BLaER1 treated with 17β-estradiol and CSF1 and Interleukin-3, amounts not matched to agents 10 nM and 100 nM (cell line): ENCODE results near the gene PAK6.
A peak's percentile ranks its signal among the peaks of the same experiment; 100 is the strongest.

Experiments
- H3K27ac ChIP-seq, 11 experiments: shearing (Covaris generic); formaldehyde crosslinking; 2 replicates each; pipeline ENCODE4 v1.8.1; 2022
- H3K27me3 ChIP-seq, 11 experiments: shearing (Covaris generic); formaldehyde crosslinking; 2 replicates each; pipeline ENCODE4 v1.8.1; 2022
- H3K36me3 ChIP-seq, 11 experiments: shearing (Covaris generic); formaldehyde crosslinking; 2 replicates each; pipeline ENCODE4 v1.8.1; 2022
- H3K4me1 ChIP-seq, 10 experiments: shearing (Covaris generic); formaldehyde crosslinking; 2 replicates each; pipeline ENCODE4 v1.8.1; 2022
- H3K4me2 ChIP-seq, 11 experiments: shearing (Covaris generic); formaldehyde crosslinking; 2 replicates each; pipeline ENCODE4 v1.8.1; 2022
- H3K4me3 ChIP-seq, 10 experiments: shearing (Covaris generic); formaldehyde crosslinking; 2 replicates each; pipeline ENCODE4 v1.8.1; 2022
- H3K9ac ChIP-seq, 11 experiments: shearing (Covaris generic); formaldehyde crosslinking; 2 replicates each; pipeline ENCODE4 v1.8.1; 2022
- H3K9me3 ChIP-seq, 11 experiments: shearing (Covaris generic); formaldehyde crosslinking; replicated peaks in 1 of 11; 2 replicates each; pipeline ENCODE4 v1.8.1; 2022
- H4K20me1 ChIP-seq, 11 experiments: shearing (Covaris generic); formaldehyde crosslinking; 2 replicates each; pipeline ENCODE4 v1.8.1; 2022
- Cebpa-rat ChIP-seq, 11 experiments: shearing (Covaris generic); IDR thresholded peaks; 2 replicates each; pipeline ENCODE4 v1.8.1; 2022

The PAK6 gene

GRCh38 chr15:40323953-40324937, 85.4 kb downstream of the PAK6 start:
- peak overlapping the region; percentile 95 to 100 (median 98) for H3K4me2 ChIP-seq
- H3K27ac ChIP-seq: peak overlapping the region; percentile 59 to 87 (median 69)
- H3K9ac ChIP-seq: peak overlapping the region; percentile 74 to 98 (median 85)
- no peak for TF ChIP-seq Cebpa-rat (IDR thresholded peaks at IDR 0.05)
- H3K4me3 ChIP-seq: peak overlapping the region; percentile 78 to 98 (median 90)
- peaks cover 48 to 63% (median 55%) of the 10 kb centered on the region in 10 experiments for H3K4me1 ChIP-seq
- peaks cover 0 to 45% (median 37%) of the 10 kb centered on the region in 11 experiments; a peak in 18 of 22 replicates for H3K27me3 ChIP-seq
- peaks cover 0 to 21% (median 6%) of the 10 kb centered on the region in 11 experiments; a peak in 9 of 22 replicates for H3K36me3 ChIP-seq
- H3K9me3 ChIP-seq: no peaks in the 10 kb centered on the region
- peaks cover 0 to 28% (median 3%) of the 10 kb centered on the region in 11 experiments; a peak in 8 of 22 replicates for H4K20me1 ChIP-seq

DNA sequence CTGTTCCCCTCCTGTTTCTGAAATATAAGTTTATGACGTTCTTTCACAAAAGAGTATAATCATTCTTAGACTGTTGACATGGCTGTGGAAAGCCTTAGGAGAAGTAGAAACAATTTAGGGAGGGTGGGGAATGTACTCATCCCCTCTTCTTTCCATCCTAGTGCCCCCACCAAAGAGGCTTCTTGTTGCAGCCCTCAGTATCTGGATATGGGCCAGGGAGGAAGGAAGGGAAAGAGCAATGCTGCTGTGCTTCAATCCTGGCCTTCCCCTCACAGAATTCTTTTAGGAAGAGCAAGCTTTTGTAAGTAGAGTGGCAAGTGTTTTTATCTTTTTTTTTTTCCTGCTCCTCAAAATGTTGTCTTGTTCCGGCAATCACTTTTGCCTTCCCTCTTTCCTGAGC, 86.3 kb downstream of the PAK6 start:
- H3K27me3 ChIP-seq: peaks cover 0 to 45% (median 37%) of the 10 kb centered on the region in 11 experiments; a peak in 18 of 22 replicates
- H3K9me3 ChIP-seq: no peaks in the 10 kb centered on the region
- H3K4me1 ChIP-seq: peaks cover 57 to 73% (median 65%) of the 10 kb centered on the region in 10 experiments
- H3K9ac ChIP-seq: peak overlapping the region in 4 of 11 experiments; percentile 85 to 98 (median 91); a peak in 7 of 22 replicates
- peak overlapping the region; percentile 78 to 98 (median 90); a peak in 19 of 20 replicates for H3K4me3 ChIP-seq
- no peak for TF ChIP-seq Cebpa-rat (IDR thresholded peaks at IDR 0.05)
- H4K20me1 ChIP-seq: peaks cover 0 to 28% (median 3%) of the 10 kb centered on the region in 11 experiments; a peak in 8 of 22 replicates
- peaks cover 0 to 26% (median 6%) of the 10 kb centered on the region in 11 experiments; a peak in 9 of 22 replicates for H3K36me3 ChIP-seq
- peak overlapping the region; percentile 95 to 100 (median 98) for H3K4me2 ChIP-seq
- peak overlapping the region in 2 of 11 experiments; percentile 80 to 87; a peak in 4 of 22 replicates for H3K27ac ChIP-seq

DNA sequence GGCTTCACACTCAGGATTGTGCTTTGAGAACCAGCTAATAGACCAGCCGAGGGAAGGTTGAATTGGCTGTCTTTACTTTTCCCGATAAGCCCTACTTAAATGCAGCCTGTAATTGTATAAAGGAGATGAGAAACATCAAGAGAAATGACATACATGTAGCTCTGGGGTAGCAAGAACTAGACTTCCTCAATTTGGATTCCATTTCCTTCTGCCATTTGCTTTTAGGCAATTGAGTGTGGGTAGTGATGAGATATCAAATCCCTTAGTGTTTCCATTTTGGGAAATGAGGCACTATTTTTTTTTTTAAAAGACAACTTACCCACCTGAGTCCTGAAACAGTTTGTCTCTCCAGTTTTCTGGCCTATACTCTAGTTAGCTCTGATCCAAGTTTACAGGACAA, 86.8 kb downstream of the PAK6 start:
- H3K27ac ChIP-seq: peak overlapping the region in 2 of 11 experiments; percentile 80 to 87; a peak in 4 of 22 replicates
- H3K9ac ChIP-seq: peak overlapping the region in 2 of 11 experiments; percentile 95 to 98; a peak in 4 of 22 replicates
- H3K4me1 ChIP-seq: peaks cover 62 to 76% (median 69%) of the 10 kb centered on the region in 10 experiments
- no peaks in the 10 kb centered on the region for H3K9me3 ChIP-seq
- H3K27me3 ChIP-seq: peaks cover 0 to 45% (median 37%) of the 10 kb centered on the region in 11 experiments; a peak in 18 of 22 replicates
- H3K4me2 ChIP-seq: peak overlapping the region; percentile 95 to 100 (median 98)
- H3K36me3 ChIP-seq: peaks cover 0 to 26% (median 6%) of the 10 kb centered on the region in 11 experiments; a peak in 9 of 22 replicates
- H3K4me3 ChIP-seq: peak overlapping the region in 7 of 10 experiments; percentile 85 to 98 (median 90); a peak in 10 of 20 replicates
- no peak for TF ChIP-seq Cebpa-rat (IDR thresholded peaks at IDR 0.05)
- H4K20me1 ChIP-seq: peaks cover 0 to 28% (median 3%) of the 10 kb centered on the region in 11 experiments; a peak in 8 of 22 replicates
